Mononuclear cell (primary cell): ENCODE measurements around the gene SGPL1. TPM values are rescaled to one million over a fixed set of nuclear protein-coding genes. Genes with fewer than 3 reads are reported as not detected.
A peak's percentile ranks its signal among the peaks of the same experiment; 100 is the strongest.
"Not testable (repeated sequence)": the region's sequence is repeated elsewhere in the genome, so short reads cannot be mapped to it uniquely, and the experiment has no call there.

Source experiments
- H3K27me3 ChIP-seq: 2 replicates; pipeline ENCODE4 v1.6.0; 2011; ENCODE audit warnings: low read length, control low read depth; ENCODE audit not compliant: insufficient read depth
- H3K4me1 ChIP-seq: 2 replicates; pipeline ENCODE4 v1.5.1; 2011; ENCODE audit warnings: mild to moderate bottlenecking, low read length, control low read depth; ENCODE audit not compliant: insufficient read depth
- H3K4me3 ChIP-seq: 2 replicates; pipeline ENCODE4 v1.5.1; 2011; ENCODE audit warnings: mild to moderate bottlenecking, low read length, moderate library complexity
- H3K9me3 ChIP-seq: 2 replicates; pipeline ENCODE4 v1.5.1; 2011; ENCODE audit warnings: low read depth, mild to moderate bottlenecking, control low read depth, low read length
- total RNA-seq: library from RNA; depleted of rRNA; stranded (reverse); fragments of >200 nt; gene quantifications from one replicate; pipeline ENCODE4 v1.2.3, GENCODE V29; 2012

Gene SGPL1
- total RNA-seq = 25.6 TPM

- no peaks in the 10 kb centered on the region for H3K27me3 ChIP-seq
- no peaks in the 10 kb centered on the region for H3K9me3 ChIP-seq
- peaks cover 14% of the 10 kb centered on the region for H3K4me1 ChIP-seq
- H3K4me3 ChIP-seq = peak within 1 kb of the TSS; percentile 67
These were observed at the start of gene SGPL1 for GRCh38 chr10:70815504-70816219. Gene SGPL1 (plus strand): TSS chr10:70815948. CDS start chr10:70816854, 906 bp downstream.

- H3K27me3 ChIP-seq, H3K4me1 ChIP-seq, H3K9me3 ChIP-seq, H3K4me3 ChIP-seq: not testable (repeated sequence)
These were observed 47.6 kb upstream of the SGPL1 start for GRCh38 chr10:70768026-70768685.

- Histone ChIP-seq H3K4me1 (no peaks in the 10 kb centered on the region), H3K4me3 (no peak overlapping the region), H3K9me3 (no peaks in the 10 kb centered on the region), H3K27me3 (no peaks in the 10 kb centered on the region)
These were observed 46.6 kb upstream of the SGPL1 start for GRCh38 chr10:70769121-70769520.

GRCh38 chr10:70770001-70770400 is 45.7 kb upstream of the SGPL1 start:
- Histone ChIP-seq H3K9me3 (no peaks in the 10 kb centered on the region), H3K4me3 (no peak overlapping the region), H3K4me1 (no peaks in the 10 kb centered on the region), H3K27me3 (no peaks in the 10 kb centered on the region)

GRCh38 chr10:70770516-70770915 is 45.2 kb upstream of the SGPL1 start:
- not testable (repeated sequence) for H3K4me3 ChIP-seq, H3K9me3 ChIP-seq, H3K27me3 ChIP-seq, H3K4me1 ChIP-seq

- no peak overlapping the region for H3K4me3 ChIP-seq
- H3K4me1 ChIP-seq = no peaks in the 10 kb centered on the region
- no peaks in the 10 kb centered on the region for H3K27me3 ChIP-seq
- H3K9me3 ChIP-seq = no peaks in the 10 kb centered on the region
These were observed 44.2 kb upstream of the SGPL1 start for GRCh38 chr10:70771311-70772194.

- no peak overlapping the region for H3K4me3 ChIP-seq
- no peaks in the 10 kb centered on the region for H3K4me1 ChIP-seq
- H3K9me3 ChIP-seq = no peaks in the 10 kb centered on the region
- H3K27me3 ChIP-seq = no peaks in the 10 kb centered on the region
These were observed 43.1 kb upstream of the SGPL1 start for GRCh38 chr10:70772627-70773026.

GRCh38 chr10:70773461-70773860 is 42.3 kb upstream of the SGPL1 start:
- Histone ChIP-seq H3K4me1 (no peaks in the 10 kb centered on the region), H3K27me3 (no peaks in the 10 kb centered on the region), H3K4me3 (no peak overlapping the region), H3K9me3 (no peaks in the 10 kb centered on the region)

GRCh38 chr10:70773965-70774809 is 41.6 kb upstream of the SGPL1 start:
- no peaks in the 10 kb centered on the region for H3K9me3 ChIP-seq
- no peak overlapping the region for H3K4me3 ChIP-seq
- H3K27me3 ChIP-seq = no peaks in the 10 kb centered on the region
- H3K4me1 ChIP-seq = no peaks in the 10 kb centered on the region

GRCh38 chr10:70774810-70775678 is 40.7 kb upstream of the SGPL1 start:
- H3K4me1 ChIP-seq = no peaks in the 10 kb centered on the region
- no peaks in the 10 kb centered on the region for H3K27me3 ChIP-seq
- no peak overlapping the region for H3K4me3 ChIP-seq
- H3K9me3 ChIP-seq = no peaks in the 10 kb centered on the region

- no peaks in the 10 kb centered on the region for H3K4me1 ChIP-seq
- no peaks in the 10 kb centered on the region for H3K27me3 ChIP-seq
- H3K9me3 ChIP-seq = no peaks in the 10 kb centered on the region
- H3K4me3 ChIP-seq = no peak overlapping the region
These were observed 39.9 kb upstream of the SGPL1 start for GRCh38 chr10:70775679-70776454.

GRCh38 chr10:70776455-70777005 is 39.2 kb upstream of the SGPL1 start:
- no peaks in the 10 kb centered on the region for H3K27me3 ChIP-seq
- no peaks in the 10 kb centered on the region for H3K9me3 ChIP-seq
- no peaks in the 10 kb centered on the region for H3K4me1 ChIP-seq
- H3K4me3 ChIP-seq = no peak overlapping the region
